GM18508 (cell line): Measurements from ENCODE around the gene KRTAP17-1.
"Not testable (repeated sequence)": the region's sequence is repeated elsewhere in the genome, so short reads cannot be mapped to it uniquely, and the experiment has no call there.

ENCODE experiments used
- ATAC-seq: cut with Tn5 transposase; IDR thresholded peaks from one replicate; pipeline ENCODE4 v1.9.1; 2021; ENCODE audit warnings: moderate number of reproducible peaks; ENCODE audit not compliant: insufficient read depth, unreplicated experiment

The KRTAP17-1 gene, protein sequence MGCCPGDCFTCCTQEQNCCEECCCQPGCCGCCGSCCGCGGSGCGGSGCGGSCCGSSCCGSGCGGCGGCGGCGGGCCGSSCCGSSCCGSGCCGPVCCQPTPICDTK

GRCh38 chr17:41315204-41315794 lies at the start of gene KRTAP17-1:
Gene KRTAP17-1, minus strand, starts transcription at chr17:41315710. Its CDS starts 60 bp downstream, at chr17:41315650.
- ATAC-seq = no peak

GRCh38 chr17:41363881-41364280 lies 48.4 kb upstream of the KRTAP17-1 start:
- ATAC-seq = no peak

GRCh38 chr17:41360296-41360995 lies 44.9 kb upstream of the KRTAP17-1 start:
- ATAC-seq = no peak

- ATAC-seq = no peak
These were observed 39.0 kb upstream of the KRTAP17-1 start for GRCh38 chr17:41354536-41354935.

- no peak for ATAC-seq
These were observed 37.3 kb upstream of the KRTAP17-1 start for GRCh38 chr17:41352597-41353366.

GRCh38 chr17:41351177-41351576 lies 35.7 kb upstream of the KRTAP17-1 start:
- ATAC-seq = no peak

- ATAC-seq = not testable (repeated sequence)
These were observed 34.9 kb upstream of the KRTAP17-1 start, which contains the start of gene KRT33A for GRCh38 chr17:41350381-41350878. Gene KRT33A, minus strand, starts transcription at chr17:41350828. Its CDS starts 61 bp downstream, at chr17:41350767.

DNA sequence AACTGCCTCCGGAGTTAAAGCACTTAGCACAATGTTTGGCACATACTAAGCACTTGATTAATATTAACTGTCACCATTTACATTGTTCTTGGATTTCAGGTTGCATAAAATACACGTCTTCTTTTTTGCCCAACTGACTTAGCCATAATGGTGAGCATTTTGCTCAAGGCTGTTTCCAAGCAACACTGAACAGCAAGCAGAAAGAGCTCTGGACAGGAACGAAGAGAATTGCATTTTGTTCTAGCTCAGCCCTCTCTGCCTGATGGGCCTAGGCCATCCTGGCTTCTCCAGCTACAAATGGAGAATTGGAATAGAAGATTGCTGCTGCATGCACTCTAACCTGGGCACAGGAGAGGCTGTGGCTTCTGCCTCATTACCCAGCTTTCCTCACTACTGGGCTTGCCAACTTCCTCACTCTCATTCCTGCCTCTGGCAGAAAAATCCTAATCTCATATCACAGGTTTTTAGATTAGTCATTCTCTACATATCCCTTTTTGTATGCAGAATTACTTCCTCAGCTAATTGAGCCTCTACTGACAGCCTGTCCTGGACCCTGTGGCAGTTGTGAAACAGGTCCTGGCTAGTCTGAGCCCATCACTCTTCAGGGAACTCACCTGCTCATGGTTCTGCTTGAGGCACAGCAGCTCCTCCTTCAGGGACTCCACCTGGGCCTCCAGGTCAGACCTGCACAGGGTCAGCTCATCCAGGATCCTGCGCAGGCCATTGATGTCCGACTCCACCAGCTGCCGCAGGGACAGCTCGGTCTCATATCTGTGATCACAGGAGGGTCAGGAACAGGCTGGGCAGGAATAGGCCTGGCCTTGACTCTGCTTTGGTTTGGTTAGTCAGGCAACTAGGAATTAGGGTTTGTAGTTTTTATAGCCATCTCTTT lies 32.6 kb upstream of the KRTAP17-1 start:
- no peak for ATAC-seq

- ATAC-seq = not testable (repeated sequence)
These were observed 30.9 kb upstream of the KRTAP17-1 start for GRCh38 chr17:41346421-41346820.

GRCh38 chr17:41345992-41346391 lies 30.5 kb upstream of the KRTAP17-1 start:
- ATAC-seq = no peak

- ATAC-seq = no peak
These were observed 27.5 kb upstream of the KRTAP17-1 start for GRCh38 chr17:41343029-41343428.

GRCh38 chr17:41340934-41341861 lies 25.7 kb upstream of the KRTAP17-1 start:
- no peak for ATAC-seq

- no peak for ATAC-seq
These were observed 25.0 kb upstream of the KRTAP17-1 start for GRCh38 chr17:41340494-41340893.

DNA sequence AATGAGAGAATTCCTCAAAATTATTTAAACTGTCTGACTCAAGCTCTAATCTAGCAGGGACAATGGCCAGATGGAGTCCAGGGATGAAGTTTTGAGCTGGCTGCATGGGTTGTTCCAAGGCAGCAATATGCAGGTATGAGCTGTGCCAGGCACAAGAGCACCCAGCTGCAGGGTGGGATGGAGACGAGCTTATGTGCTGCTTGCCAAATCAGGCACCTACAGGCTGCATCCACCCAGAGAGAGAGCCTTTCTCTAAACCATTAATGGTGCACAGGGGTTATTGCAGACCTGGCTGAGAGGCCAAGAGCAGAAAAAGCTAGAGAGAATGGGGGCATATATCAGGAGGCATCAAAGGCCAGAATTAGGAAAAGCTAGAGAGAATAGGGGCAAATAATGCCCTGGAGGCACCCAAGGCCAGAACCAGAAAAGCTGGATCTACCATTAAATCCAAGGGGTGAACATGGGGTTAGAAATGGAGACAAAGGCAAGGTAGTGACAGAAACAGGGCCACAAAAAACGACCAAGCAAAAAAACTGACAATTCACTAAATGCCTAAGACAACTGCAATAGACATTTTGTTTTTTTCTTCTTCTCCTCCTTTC lies 24.2 kb upstream of the KRTAP17-1 start:
- no peak for ATAC-seq

- no peak for ATAC-seq
These were observed 23.5 kb upstream of the KRTAP17-1 start for GRCh38 chr17:41338961-41339485.

GRCh38 chr17:41335747-41336146 lies 20.2 kb upstream of the KRTAP17-1 start:
- ATAC-seq = no peak

GRCh38 chr17:41334385-41335305 lies 19.1 kb upstream of the KRTAP17-1 start:
- no peak for ATAC-seq
